Measurements from ENCODE around the gene PDGFA.
A peak's percentile ranks its signal among the peaks of the same experiment; 100 is the strongest.

The PDGFA gene

DNA sequence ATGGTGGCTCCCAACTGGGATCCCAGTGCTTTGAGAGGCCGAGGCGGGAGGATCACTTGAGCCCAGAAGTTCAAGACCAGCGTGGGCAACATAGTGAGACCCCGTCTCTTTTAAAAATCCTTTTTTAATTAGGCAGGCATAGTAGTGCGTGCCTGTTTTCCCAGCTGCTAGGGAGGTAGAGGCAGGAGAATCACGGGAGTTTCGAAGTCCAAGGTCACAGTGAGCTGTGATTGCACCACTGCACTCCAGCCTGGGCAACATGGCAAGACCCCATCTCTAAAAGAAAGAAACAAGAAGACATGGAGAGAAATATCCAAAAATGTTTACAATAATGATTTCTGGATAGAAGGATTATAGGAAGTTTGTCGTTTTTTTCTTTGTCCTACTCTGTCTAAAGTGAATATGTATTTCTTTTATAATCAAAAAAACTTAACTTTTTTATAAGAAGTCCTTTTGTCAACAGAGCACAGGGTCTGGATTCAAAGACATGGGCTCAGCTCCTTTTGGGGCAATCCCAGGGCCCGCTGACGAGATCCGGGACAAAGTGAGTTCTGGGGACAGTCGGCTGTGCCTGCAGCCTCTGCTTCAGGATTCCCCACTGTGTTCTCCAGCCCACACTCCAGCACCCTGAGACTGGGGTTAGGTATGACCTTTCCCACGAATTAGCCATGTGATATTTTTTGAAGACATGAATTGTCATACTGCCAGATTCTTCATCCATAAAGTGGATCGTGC lies 45.6 kb downstream of the PDGFA start:
- DNase-seq (ENCODE audit: low read depth): no peak

DNA sequence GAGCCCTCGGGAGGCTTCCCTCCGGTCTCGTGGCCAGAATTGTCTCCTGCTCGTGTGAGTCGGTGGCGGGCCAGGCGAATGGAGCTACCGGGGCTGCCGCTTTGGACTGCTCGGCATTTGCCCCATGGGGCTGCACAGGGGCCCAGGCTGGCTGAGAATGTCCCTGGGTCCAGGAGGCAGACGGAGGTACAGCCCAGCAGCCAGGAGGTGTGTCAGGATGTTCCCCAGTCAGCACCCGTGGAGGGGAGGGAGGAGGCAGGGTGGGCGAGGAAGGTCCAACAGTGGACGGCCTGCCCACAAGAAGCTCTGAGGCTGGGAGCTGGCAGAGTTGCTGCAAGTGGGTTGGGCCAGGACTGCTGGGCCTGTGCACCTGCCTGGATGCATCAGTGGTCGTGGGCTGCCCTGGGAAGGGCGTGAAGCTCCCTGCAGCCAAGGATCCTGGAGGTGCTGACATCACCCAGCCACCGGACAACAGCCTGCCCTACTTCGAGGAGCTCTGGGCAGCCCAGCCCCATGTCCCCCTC lies 46.4 kb downstream of the PDGFA start:
- DNase-seq (ENCODE audit: low read depth): no peak

DNA sequence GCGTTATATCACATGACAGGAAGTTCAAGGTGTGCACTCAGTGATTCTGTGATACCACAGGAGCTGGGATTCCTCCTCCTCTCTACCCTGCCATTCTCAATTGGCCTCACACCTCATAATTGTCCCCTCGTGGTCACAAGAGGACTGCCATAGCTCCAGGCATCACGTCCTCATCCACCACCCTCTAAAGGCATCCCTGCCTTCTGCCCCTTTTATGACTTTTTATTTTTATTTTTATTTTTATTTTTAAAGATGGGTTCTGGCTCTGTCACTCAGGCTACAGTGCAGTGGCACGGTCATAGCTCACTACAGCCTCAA lies 47.0 kb downstream of the PDGFA start:
- no peak for DNase-seq (ENCODE audit: low read depth)

DNA sequence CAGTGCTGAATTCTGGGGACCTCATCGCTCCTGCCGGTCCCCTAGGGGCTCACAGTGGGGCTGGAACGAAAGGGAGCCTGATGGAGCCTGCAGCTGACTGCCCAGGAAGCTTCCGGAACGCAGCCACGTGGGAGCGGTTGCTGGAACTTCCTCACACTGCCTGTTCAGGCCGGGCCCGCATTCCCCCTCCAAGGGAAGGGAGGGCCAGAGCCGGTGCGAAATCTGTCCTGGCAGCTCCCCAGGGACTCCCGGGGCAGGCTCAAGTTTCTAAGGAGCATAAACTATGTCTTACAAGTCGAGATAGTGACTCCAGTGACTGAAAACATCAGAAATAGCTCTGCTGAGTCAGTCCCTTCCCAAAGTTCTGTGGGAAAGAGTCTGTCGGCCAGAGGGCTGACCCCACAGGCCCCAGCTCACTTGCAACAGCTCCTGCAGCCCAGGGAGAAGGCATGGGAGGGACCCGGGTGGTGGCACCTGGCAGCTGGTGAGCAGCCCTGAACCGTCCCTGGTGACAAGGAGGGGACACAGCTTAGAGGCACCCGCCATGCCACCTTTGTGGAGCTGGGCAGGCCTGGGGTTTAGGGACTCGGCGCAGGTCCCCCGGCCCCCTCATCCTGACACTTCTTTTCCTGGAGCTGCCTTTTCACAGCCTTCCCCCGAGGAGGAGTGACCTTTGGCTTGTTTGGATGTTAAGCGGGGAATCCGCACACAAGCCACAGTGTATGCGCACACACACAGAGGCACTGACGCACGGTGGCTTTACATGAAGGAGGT lies 47.6 kb downstream of the PDGFA start:
- peak; percentile 76 for DNase-seq (ENCODE audit: low read depth)

DNA sequence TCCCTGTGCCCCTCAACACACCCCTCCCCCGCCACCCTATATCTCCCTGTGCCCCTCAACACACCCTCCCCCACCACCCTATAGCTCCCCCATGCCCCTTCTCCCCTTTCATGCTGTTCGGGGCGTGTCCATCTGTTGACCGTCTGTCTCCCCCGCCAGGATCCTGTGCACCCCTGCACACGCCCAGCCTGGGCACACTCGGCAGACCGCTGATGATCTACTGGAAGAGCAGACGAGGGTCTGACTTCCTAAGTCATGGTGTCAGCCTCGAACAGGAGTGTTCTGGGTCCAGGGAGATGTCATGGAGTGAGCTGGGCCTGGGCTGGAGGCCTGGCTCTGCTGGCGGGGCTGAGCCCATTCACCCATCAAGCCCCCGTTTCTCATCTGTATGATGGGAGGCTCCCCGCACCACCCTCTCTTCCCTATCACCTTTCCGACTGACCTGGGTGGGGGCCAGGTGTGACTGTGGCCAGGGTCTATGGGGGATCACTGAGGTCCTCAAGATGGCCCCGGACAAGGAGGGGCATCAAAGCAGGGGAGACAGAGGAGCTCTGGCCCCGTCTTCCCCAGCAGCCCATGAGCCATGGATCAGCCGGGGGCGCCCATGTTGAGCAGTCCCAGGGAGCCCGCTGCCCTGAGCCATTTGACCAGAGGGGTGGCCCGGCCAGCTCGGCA lies 48.3 kb downstream of the PDGFA start:
- no peak for DNase-seq (ENCODE audit: low read depth)

DNA sequence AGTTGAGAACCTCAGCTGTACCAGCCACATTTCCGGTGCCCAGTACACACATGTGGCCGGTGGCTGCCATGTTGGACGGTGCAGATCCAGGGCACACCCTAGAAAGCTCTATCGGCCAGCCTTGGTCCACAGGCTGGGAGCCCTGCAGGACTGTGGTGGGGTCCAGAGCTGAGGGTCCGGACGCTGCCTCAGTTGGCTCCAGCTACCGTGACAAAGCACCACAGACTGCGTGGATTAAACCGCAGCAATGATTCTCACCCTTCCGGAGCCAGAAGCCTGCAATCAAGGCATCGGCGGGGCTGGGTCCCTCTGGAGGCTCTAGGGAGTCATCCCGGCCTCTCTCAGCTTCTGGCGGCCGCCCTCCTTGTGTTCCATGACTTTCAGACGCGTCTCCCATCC lies 50.1 kb downstream of the PDGFA start:
- no peak for DNase-seq (ENCODE audit: low read depth)

DNA sequence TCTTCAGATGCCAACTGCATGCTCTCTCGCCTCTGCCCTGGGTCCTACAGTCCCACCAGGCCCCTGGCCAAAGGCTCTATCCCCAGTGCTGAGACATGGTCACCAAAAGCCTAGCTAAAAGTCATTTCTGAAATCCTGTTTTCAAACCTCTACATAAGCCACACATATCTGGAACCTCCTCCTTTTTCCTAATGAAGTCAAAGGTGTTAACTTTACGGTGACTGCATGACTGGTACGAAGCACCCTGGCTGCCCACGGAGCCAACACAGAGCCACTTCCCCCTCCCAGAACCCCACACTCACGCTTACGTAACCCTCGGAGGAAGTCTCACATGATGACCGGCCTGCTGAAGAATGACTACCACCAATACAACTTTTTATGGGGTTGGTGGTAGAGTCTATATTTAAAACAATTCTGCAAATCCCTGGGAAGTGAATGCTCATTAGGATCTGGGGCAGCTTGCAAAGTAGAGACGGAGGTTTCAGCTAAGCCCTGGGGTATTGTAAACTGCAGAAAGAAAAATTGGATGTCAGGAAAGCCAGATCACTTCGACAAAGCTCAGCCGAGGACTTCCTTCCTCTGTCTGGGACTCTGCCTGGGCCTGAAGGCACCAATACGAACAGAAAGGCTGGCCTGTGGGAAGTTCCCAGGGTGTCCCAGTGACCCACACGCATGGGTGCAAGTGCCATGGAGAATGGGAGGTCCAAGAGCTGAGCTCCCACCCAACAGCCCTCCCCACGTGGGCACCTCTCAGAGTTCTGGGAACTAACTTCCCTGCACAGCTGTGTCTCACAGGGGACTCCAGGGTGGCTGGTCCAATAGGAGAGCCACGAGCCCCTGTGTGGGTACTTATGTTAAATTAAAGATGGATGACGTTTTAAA lies 50.7 kb downstream of the PDGFA start:
- DNase-seq (ENCODE audit: low read depth): no peak

DNA sequence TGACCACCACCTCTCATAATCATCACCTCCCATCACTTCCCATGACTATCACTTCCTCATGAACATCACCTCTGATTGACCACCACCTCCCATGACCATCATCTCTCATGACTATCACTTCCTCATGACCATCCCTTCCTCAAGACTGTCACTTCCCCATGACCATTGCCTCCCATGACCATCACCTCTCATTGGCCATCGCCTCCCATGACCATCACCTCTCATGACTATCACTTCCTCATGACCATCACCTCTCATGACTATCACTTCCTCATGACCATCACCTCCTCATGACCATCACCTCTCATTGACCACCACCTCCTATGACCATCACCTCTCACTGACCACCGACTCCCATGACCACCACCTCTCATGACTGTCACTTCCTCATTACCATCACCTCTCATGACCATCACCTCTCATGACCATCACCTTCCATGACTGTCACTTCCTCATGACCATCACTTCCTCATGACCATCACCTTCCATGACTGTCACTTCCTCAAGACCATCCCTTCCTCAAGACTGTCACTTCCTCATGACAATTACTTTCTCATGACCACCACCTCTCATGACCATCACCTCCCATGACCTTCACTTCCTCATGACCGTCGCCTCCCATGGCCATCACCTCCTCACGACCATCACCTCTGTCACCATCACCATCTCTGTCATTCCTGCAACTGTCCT lies 51.6 kb downstream of the PDGFA start:
- no peak for DNase-seq (ENCODE audit: low read depth)

DNA sequence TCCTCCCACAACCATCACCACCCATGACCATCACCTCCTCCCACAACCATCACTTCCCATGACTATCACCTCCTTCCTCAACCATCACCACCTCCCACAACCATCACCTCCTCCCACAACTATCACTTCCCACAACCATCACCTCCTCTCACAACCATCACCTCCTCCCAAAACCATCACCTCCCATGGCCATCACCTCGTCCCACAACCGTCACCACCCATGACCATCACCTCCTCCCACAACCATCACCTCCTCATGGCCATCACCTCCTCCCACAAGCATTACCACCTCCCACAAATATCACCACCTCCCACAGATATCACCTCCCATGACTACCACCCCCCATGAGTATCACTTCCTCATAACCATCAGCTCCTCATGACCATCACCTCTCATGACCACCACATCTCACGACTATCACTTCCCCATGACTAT lies 52.2 kb downstream of the PDGFA start:
- no peak for DNase-seq (ENCODE audit: low read depth)

DNA sequence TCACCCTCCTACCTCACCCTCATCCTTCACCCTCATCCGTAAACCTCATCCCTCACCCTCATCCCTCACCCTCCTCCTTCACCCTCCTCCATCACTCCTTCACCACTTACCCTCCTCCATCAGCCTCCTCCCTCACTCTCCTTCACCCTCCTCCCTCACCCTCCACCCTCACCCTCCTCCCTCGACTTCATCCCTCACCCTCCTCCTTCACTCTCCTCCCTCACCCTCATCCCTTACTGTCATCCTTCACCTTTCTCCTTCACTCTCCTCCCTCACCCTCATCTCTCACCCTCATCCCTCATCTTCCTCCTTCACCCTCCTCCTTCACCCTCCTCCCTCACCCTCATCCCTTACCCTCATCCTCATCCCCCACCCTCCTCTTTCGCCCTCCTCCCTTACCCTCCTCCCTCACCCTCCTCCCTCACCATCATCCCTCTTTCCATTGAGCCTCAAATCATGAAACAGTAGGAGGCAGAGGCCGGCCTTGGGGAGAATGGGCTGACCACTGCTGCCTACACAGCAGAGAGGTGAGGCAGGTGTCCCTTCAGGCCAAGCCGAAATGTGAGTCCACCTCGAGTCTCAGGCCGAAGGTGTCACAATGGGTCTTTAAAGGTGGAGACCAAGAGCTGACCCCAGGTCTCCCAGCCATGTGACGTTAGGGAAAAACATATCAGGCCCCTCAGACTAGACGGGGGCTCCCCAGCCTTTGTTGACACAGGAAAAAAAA lies 53.0 kb downstream of the PDGFA start:
- no peak for DNase-seq (ENCODE audit: low read depth)

DNA sequence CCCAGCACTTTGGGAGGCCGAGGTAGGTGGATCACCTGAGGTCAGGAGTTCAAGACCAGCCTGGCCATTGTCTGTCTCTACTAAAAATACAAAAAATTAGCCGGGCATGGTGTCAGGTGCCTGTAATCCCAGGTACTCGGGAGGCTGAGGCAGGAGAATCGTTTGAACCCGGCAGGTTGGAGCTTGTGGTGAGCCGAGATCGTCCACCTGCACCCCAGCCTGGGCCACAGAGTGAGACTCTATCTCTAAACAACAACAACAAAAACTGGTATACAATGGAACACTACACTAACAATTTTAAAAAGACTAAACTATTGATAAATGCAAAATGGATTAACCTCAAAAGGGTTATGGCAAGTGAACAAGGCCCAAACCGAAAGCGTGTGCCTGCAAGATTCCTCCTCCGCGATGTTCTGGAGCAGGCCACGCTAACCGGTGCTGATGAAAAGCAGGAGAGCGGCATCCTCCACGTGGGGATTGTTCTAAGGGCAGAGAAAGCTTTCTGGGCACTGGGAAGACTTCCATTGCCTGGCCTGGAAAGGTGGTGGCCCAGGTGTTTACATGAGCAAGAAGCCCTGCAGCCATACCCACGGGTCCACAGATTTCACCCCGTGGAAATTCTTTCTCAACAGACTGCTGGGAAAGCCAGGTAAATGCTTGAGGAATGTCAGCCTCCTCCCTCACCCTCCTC lies 53.8 kb downstream of the PDGFA start:
- DNase-seq (ENCODE audit: low read depth): no peak

DNA sequence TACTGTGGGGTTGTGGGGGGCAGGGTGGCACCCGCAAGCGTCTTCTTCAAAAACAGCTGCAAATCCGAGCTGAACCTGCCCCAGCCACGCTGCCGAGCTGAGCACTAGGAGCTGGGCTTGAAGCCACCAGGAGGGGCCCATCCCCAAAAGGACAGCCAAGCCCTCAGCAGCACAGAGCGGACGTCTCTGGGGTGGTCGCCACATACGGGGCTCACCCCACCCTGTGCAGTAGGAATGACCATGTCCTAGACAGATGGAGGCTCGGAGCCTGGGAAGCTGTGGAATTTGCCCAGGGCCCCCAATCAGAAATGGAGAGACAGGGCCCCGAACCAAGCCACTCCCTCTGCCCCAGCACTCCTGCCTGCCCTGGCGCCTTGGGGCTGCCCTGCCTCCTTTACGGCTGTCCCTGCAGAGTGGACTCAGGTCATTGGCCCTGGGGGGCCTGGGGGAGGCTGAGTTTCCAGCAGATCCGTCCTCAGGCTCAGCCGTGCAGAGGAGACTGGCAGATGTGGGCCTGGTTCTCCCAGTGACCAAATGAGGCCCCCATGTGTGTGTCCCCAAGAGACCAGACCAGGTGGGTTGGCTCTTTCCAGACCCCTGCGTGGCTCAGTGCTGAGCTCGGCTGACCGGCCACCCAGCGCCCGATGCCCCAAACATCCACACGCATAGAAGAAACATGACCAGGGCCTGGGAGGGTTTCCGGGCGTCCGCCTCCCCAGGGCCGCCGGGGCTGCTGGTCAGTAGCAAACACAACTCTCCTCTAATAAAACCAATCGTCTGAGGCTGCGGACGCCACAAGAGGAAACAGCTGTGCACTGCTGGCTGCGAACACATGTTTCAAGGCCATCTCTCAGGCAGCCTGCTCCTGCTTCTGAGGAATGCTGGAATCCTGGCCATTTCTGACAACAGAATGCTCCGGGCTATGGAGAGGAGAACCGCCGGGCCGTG lies 54.9 kb downstream of the PDGFA start:
- DNase-seq (ENCODE audit: low read depth): peak; percentile 50

DNA sequence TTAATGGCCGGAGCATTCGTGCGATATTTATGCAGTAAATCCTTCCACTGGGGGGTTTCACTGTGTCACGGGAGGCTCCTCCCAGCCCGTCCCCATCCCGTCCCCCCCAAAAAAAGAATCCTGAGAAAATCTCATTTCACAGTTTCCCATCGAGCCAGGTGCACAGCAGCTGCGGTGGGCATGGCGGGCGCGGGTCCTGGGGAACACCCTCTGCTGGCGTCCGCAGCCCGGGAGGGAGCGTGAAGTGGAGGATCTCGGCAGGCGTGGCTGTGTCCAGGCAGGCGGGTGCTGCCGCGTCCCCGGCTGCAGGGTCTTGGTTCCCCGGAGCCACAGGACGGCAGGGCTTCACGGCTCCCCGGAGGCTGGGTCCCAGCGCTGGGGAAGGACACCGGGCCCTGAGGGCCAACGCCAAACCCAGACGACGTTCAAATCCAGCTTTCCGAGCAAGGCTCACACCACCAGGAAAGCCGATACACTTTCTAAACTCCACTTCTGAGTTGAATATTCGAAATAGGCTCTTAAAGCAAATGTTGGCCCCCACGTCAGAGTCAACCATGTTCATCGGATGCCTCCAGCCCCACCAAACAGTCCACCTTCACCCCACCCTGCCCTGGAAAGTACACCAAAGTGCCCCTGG lies 55.7 kb downstream of the PDGFA start:
- no peak for DNase-seq (ENCODE audit: low read depth)

DNA sequence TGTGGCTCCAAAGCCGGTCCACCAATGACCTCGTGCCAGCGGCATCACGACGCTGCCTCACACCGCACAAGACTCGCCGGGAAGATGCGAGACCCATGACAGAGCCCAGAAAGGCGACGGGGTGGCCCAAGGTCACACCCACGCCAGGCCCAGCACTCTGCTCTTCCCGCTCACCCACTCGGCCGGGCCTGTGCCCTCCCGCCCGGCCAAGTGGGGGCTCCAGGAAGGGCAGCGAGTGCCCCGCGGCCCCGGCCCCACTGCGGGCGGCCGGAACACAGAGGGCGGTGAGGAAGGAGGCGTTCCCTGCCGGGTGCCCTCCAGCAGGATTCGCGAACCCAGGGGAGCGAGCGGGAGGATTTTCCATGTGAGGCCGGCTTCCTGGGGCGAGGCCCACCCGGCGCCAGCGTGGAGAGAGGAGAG lies 56.3 kb downstream of the PDGFA start:
- DNase-seq (ENCODE audit: low read depth): no peak

DNA sequence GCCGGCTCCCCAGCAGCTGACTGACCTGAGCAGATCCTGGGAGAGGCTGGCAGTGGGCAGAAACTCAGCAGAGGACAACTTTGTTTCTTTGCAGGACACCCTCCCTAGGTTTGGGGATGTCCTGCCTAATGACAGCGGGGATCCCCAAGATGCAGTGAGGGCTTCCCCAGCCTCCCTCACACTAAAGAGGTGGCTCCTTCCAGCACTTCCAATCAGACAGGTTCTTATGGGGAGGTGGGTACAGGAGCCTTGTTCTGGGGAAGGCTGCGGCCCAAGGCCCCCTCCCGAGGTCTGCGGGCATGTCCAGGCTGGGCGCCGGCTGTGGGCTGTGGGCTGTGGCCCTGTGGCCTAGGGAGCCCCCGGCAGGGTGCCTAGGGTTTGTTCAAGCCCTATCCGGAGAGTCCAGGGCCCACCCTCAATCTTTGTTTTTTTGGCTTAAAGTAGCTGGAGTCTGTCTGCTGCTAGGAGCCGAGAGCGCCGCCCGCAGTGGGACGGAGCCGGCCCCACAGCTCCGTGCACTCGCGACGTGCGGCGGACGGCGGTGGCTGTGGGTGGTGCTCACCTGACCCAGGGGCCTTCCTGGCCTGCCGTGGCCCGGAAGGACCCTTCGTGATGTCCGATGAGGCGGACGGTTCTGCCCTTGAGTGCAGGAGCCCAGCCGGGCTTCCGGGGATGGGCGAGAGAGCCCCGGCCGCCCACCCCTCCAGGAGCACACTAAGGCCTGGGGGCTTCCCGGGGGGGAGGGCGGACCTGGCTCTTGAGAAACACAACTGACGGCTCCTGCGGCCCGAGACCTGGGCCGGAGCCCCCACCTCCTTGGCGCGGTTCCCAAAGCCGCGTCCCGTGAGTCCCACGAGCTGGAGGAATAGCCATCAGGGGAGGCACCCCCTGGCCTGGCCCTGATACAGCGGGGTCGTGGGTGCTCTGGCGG lies 57.2 kb downstream of the PDGFA start:
- no peak for DNase-seq (ENCODE audit: low read depth)

DNA sequence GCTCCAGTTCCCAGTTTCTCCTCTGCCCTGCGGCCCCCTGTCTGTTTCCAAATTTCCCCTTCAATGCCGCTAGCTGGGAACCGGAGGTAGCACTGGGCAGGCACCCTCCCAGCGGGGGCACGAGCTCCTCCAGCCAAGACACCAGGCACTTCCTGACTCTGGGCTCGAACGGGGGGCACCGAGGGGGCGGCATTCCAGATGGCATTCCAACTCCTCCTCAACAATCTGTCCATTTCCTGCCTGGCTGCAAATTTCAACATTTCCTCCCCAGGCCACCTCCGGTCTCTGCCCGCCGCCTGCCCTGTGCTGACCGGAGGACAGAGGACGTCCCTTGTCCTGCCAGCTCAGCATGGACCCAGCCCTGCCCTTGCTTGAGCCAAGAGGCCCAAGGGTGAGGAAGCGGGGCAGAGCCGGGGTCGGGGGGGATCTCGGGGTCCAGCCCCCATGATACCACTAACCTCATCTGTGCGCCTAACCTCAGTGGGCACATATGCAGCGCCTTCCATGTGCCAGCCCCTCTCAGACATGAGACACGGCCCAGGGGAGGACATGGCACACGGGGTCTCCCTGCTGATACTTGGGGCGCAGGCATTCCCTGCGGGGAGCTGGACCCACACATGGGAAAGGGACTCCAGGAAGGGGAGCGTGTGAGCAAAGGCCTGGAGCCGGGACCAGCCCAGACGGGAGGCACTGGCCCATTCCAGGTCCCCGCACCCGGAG lies 58.0 kb downstream of the PDGFA start:
- DNase-seq (ENCODE audit: low read depth): no peak

DNA sequence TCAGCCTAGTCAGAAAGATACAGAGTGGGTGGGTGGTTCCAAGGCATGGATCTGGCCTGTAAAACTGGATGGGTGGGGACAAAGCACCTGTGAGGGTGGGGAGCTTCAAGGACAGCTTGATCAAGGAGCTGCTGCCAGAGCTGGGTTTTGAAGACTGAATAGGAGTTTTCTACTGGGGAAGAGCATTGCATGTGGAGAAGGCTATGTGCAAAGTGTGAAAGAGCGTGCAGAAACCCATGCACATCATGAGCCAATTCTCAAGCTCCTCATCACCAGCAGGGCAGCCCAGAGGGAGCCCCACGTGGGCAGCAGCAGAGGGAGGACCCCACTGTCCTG lies 58.6 kb downstream of the PDGFA start:
- no peak for DNase-seq (ENCODE audit: low read depth)
